Neural cell (in vitro differentiated cells): ENCODE results near the gene THUMPD3. TPM values are rescaled to one million over a fixed set of nuclear protein-coding genes. Genes with fewer than 3 reads are reported as not detected.

ENCODE experiments used
- H2AFZ ChIP-seq: fragments of 200-600, 300-800 bp; sonication (generic), shearing (Covaris generic); 2 replicates; pipeline ENCODE4 v1.6.0; 2014; ENCODE audit warnings: low read depth, mild to moderate bottlenecking, antibody characterized with exemption, low read length, moderate library complexity
- H3F3A ChIP-seq: fragments of 200-600 bp; shearing (Covaris generic); 2 replicates; pipeline ENCODE4 v1.6.1; 2016; ENCODE audit warnings: mild to moderate bottlenecking, moderate library complexity, mixed read lengths, antibody characterized with exemption, low read length; ENCODE audit not compliant: insufficient read depth, poor library complexity, severe bottlenecking
- H3K27ac ChIP-seq: fragments of 200-600, 300-800 bp; sonication (generic), shearing (Covaris generic); 2 replicates; pipeline ENCODE4 v1.5.1; 2014; ENCODE audit warnings: mild to moderate bottlenecking, low read length, moderate library complexity
- H3K27me3 ChIP-seq: fragments of 300-800, 200-600 bp; sonication (generic), shearing (Covaris generic); 2 replicates; pipeline ENCODE4 v1.6.0; 2014; ENCODE audit warnings: mild to moderate bottlenecking, low read depth, low read length, moderate library complexity; ENCODE audit not compliant: insufficient read depth
- H3K36me3 ChIP-seq: fragments of 300-800, 200-600 bp; sonication (generic), shearing (Covaris generic); 2 replicates; pipeline ENCODE4 v1.5.1; 2014; ENCODE audit warnings: mild to moderate bottlenecking, antibody characterized with exemption, low read length, moderate library complexity; ENCODE audit not compliant: insufficient read depth
- H3K4me2 ChIP-seq: fragments of 300-800, 200-600 bp; sonication (generic), shearing (Covaris generic); 2 replicates; pipeline ENCODE4 v1.6.0; 2014; ENCODE audit warnings: mild to moderate bottlenecking, low read length
- H3K4me3 ChIP-seq: fragments of 300-800, 200-600 bp; sonication (generic), shearing (Covaris generic); 2 replicates; pipeline ENCODE4 v1.5.1; 2014; ENCODE audit warnings: mild to moderate bottlenecking, low read length, moderate library complexity
- H3K79me2 ChIP-seq: fragments of 200-600 bp; shearing (Covaris generic); replicated peaks from 2 replicates; pipeline ENCODE4 v1.6.0; 2014; ENCODE audit warnings: mild to moderate bottlenecking, low read length, moderate library complexity; ENCODE audit not compliant: insufficient read depth
- H3K9ac ChIP-seq: fragments of 300-800, 200-600 bp; sonication (generic), shearing (Covaris generic); 2 replicates; pipeline ENCODE4 v1.6.1; 2016; ENCODE audit warnings: mild to moderate bottlenecking, low read length, mixed read lengths
- H3K9me2 ChIP-seq: fragments of 200-600 bp; shearing (Covaris generic); 2 replicates; pipeline ENCODE4 v1.6.1; 2016; ENCODE audit warnings: mild to moderate bottlenecking, low read length, mixed read lengths; ENCODE audit not compliant: insufficient read depth
- H3K9me3 ChIP-seq: fragments of 200-600, 300-800 bp; sonication (generic), shearing (Covaris generic); 2 replicates; pipeline ENCODE4 v1.6.1; 2016; ENCODE audit warnings: mild to moderate bottlenecking, mixed run types, low read length, moderate library complexity, mixed read lengths
- H4K20me1 ChIP-seq: fragments of 200-600 bp; shearing (Covaris generic); 2 replicates; pipeline ENCODE4 v1.6.1; 2016; ENCODE audit warnings: mild to moderate bottlenecking, mixed run types; ENCODE audit not compliant: insufficient read depth
- EP300 ChIP-seq: fragments of 450-650 bp; conservative IDR thresholded peaks from 2 replicates; pipeline ENCODE4 v1.6.1; 2014; ENCODE audit warnings: antibody characterized with exemption, mild to moderate bottlenecking, moderate library complexity; ENCODE audit not compliant: poor library complexity, severe bottlenecking
- EZH2 ChIP-seq: fragments of 200-600, 300-800 bp; shearing (Covaris generic), sonication (generic); IDR thresholded peaks from 2 replicates; pipeline ENCODE4 v1.6.1; 2014; ENCODE audit warnings: antibody characterized with exemption, low read length, borderline replicate concordance, mild to moderate bottlenecking; ENCODE audit not compliant: insufficient read depth, poor library complexity, severe bottlenecking
- MXI1 ChIP-seq: fragments of 450-650 bp; conservative IDR thresholded peaks from 2 replicates; pipeline ENCODE4 v1.6.1; 2014; ENCODE audit warnings: antibody characterized with exemption, mild to moderate bottlenecking; ENCODE audit not compliant: poor library complexity, severe bottlenecking
- POLR2AphosphoS5 ChIP-seq: IDR thresholded peaks from 2 replicates; pipeline ENCODE4 v1.6.1; 2012
- RAD21 ChIP-seq: fragments of 450-650 bp; conservative IDR thresholded peaks from 2 replicates; pipeline ENCODE4 v1.6.1; 2014; ENCODE audit warnings: antibody characterized with exemption, mild to moderate bottlenecking, moderate library complexity
- SMC3 ChIP-seq: fragments of 450-650 bp; conservative IDR thresholded peaks from 2 replicates; pipeline ENCODE4 v1.6.1; 2014; ENCODE audit warnings: antibody characterized with exemption, mild to moderate bottlenecking, moderate library complexity; ENCODE audit not compliant: poor library complexity
- TAF1 ChIP-seq: IDR thresholded peaks from 2 replicates; pipeline ENCODE4 v1.6.1; 2012; ENCODE audit warnings: low read depth
- polyA plus RNA-seq: library from polyadenylated mRNA; depleted of rRNA; stranded (reverse); fragments of >200 nt; gene quantifications from 2 replicates; pipeline ENCODE4 v1.2.3, GENCODE V29; 2014
- TF ChIP-seq, protein P1 (sequence below): fragments of 450-650 bp; IDR thresholded peaks from 2 replicates; pipeline ENCODE4 v1.5.1; 2014; ENCODE audit warnings: antibody characterized with exemption, mild to moderate bottlenecking, moderate library complexity; ENCODE audit not compliant: poor library complexity, severe bottlenecking
- TF ChIP-seq, protein P2 (sequence below): IDR thresholded peaks from 2 replicates; pipeline ENCODE4 v1.6.1; 2012; ENCODE audit warnings: borderline replicate concordance

Gene THUMPD3
- polyA plus RNA-seq, 1 donor from 2014 or later: 32.6 TPM

DNA sequence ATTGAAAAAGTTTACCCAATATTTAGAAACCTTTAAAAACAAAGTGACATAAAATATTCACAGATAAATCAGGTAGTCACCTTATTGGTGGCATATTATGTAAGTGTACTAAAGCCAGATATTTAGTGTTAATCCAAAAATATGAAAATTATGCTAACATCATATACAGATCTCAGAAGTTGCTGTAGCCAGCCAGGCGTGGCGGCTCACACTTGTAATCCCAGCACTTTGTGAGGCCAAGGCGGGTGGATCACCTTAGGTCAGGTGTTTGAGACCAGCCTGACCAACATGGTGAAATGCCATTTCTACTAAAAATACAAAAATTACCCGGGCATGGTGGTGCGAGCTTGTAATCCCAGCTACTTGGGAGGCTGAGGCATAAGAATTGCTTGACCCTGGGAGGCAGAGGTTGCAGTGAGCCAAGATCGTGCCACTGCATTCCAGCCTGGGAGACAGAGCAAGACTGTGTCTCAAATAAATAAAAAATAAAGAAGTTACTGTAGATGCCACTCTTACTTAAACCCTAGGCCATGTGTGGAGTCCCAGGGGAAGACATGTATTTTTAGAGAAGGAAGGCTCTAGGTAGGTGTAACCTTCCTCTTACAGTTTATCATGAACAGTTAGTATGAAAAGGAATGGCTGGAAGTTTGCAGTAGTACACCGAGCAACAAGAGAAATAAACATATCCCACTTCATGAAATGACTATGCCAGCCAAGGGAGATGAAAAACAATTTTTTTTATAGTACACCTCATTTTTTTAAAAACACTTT lies 44.2 kb downstream of the THUMPD3 start:
- no peak overlapping the region for H3K4me3 ChIP-seq
- H3K4me2 ChIP-seq: no peak overlapping the region
- no peaks in the 10 kb centered on the region for H3K27me3 ChIP-seq
- H3K79me2 ChIP-seq: peaks cover 100% of the 10 kb centered on the region
- no peak overlapping the region for H2AFZ ChIP-seq
- peaks cover 12% of the 10 kb centered on the region for H3F3A ChIP-seq
- no peaks in the 10 kb centered on the region for H4K20me1 ChIP-seq
- TF ChIP-seq, protein P1, sequence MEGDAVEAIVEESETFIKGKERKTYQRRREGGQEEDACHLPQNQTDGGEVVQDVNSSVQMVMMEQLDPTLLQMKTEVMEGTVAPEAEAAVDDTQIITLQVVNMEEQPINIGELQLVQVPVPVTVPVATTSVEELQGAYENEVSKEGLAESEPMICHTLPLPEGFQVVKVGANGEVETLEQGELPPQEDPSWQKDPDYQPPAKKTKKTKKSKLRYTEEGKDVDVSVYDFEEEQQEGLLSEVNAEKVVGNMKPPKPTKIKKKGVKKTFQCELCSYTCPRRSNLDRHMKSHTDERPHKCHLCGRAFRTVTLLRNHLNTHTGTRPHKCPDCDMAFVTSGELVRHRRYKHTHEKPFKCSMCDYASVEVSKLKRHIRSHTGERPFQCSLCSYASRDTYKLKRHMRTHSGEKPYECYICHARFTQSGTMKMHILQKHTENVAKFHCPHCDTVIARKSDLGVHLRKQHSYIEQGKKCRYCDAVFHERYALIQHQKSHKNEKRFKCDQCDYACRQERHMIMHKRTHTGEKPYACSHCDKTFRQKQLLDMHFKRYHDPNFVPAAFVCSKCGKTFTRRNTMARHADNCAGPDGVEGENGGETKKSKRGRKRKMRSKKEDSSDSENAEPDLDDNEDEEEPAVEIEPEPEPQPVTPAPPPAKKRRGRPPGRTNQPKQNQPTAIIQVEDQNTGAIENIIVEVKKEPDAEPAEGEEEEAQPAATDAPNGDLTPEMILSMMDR: no peak
- TF ChIP-seq POLR2AphosphoS5 (no peak), TAF1 (no peak), SMC3 (no peak), EP300 (no peak), RAD21 (no peak), MXI1 (no peak), EZH2 (no peak)
- TF ChIP-seq, protein P2, sequence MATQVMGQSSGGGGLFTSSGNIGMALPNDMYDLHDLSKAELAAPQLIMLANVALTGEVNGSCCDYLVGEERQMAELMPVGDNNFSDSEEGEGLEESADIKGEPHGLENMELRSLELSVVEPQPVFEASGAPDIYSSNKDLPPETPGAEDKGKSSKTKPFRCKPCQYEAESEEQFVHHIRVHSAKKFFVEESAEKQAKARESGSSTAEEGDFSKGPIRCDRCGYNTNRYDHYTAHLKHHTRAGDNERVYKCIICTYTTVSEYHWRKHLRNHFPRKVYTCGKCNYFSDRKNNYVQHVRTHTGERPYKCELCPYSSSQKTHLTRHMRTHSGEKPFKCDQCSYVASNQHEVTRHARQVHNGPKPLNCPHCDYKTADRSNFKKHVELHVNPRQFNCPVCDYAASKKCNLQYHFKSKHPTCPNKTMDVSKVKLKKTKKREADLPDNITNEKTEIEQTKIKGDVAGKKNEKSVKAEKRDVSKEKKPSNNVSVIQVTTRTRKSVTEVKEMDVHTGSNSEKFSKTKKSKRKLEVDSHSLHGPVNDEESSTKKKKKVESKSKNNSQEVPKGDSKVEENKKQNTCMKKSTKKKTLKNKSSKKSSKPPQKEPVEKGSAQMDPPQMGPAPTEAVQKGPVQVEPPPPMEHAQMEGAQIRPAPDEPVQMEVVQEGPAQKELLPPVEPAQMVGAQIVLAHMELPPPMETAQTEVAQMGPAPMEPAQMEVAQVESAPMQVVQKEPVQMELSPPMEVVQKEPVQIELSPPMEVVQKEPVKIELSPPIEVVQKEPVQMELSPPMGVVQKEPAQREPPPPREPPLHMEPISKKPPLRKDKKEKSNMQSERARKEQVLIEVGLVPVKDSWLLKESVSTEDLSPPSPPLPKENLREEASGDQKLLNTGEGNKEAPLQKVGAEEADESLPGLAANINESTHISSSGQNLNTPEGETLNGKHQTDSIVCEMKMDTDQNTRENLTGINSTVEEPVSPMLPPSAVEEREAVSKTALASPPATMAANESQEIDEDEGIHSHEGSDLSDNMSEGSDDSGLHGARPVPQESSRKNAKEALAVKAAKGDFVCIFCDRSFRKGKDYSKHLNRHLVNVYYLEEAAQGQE: no peak
- H3K9ac ChIP-seq: no peak overlapping the region
- peaks cover 7% of the 10 kb centered on the region for H3K9me3 ChIP-seq
- no peaks in the 10 kb centered on the region for H3K9me2 ChIP-seq
- H3K36me3 ChIP-seq: no peaks in the 10 kb centered on the region
- no peak overlapping the region for H3K27ac ChIP-seq

DNA sequence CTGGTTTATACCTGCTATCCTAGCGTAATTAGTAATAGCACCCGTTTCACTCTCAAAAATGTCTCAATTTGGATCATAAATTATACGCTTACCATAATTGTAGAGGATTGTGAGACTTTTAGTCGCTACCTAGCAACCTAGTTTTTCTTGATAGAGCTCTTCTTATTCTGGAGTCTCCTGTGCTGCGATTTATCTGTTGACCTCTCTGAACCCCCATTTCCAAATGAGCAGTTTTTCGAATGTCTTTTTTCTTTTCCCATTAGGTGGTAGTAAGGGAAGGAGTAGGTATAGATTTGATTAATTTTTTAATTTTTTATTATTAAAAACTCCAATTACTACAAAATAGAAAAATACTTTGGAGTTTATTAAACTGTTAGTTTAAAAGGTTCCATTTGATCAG lies 45.2 kb downstream of the THUMPD3 start:
- H3K9me2 ChIP-seq: no peaks in the 10 kb centered on the region
- H3K36me3 ChIP-seq: no peaks in the 10 kb centered on the region
- no peak overlapping the region for H3K4me3 ChIP-seq
- no peak overlapping the region for H3K27ac ChIP-seq
- no peak overlapping the region for H2AFZ ChIP-seq
- H3K4me2 ChIP-seq: no peak overlapping the region
- peaks cover 100% of the 10 kb centered on the region for H3K79me2 ChIP-seq
- no peak overlapping the region for H3K9ac ChIP-seq
- H3F3A ChIP-seq: peaks cover 10% of the 10 kb centered on the region
- H3K9me3 ChIP-seq: peaks cover 7% of the 10 kb centered on the region
- TF ChIP-seq TAF1 (no peak), EZH2 (no peak), EP300 (no peak), POLR2AphosphoS5 (no peak)
- TF ChIP-seq, protein P2: no peak
- TF ChIP-seq, protein P1: no peak
- no peaks in the 10 kb centered on the region for H4K20me1 ChIP-seq
- no peaks in the 10 kb centered on the region for H3K27me3 ChIP-seq
